ENCODE results near the gene CYGB. TPM values are rescaled to one million over a fixed set of nuclear protein-coding genes. Genes with fewer than 3 reads are reported as not detected.

Gene CYGB
- total RNA-seq: 24.6 and 27.5 TPM in 2 replicates

GRCh38 chr17:76537578-76538280, at the start of gene CYGB:
Gene CYGB (minus strand): TSS chr17:76537709. CDS start chr17:76537542, 167 bp downstream.

GRCh38 chr17:76585649-76586593, 48.4 kb upstream of the CYGB start, which contains the start of gene ST6GALNAC2:
Gene ST6GALNAC2 (minus strand): TSS chr17:76585860. CDS start chr17:76585808, 52 bp downstream.

GRCh38 chr17:76539631-76540271, 2.2 kb upstream of the CYGB start, which contains the start of gene PRCD:
Gene PRCD (plus strand): TSS chr17:76540044. CDS start chr17:76540142, 98 bp downstream.

GRCh38 chr17:76501018-76501826, 36.3 kb downstream of the CYGB start, which contains the start of gene RHBDF2:
Gene RHBDF2 (minus strand): TSS chr17:76501423. CDS start chr17:76481524, 19,899 bp downstream.

Other genes starting within 250 kb of the CYGB start
- 1.8 and 4.7 TPM in 2 replicates for gene QRICH2, start 229.4 kb downstream of the CYGB start, total RNA-seq
- gene PRPSAP1, start 183.8 kb downstream of the CYGB start, total RNA-seq: 52.3 and 80.1 TPM in 2 replicates
- gene SPHK1, start 153.1 kb downstream of the CYGB start, total RNA-seq: 191 TPM in 2 replicates
- 17.5 and 23.1 TPM in 2 replicates for gene UBE2O, start 84.6 kb downstream of the CYGB start, total RNA-seq
- not detected in 2 replicates for gene AANAT, start 70.1 kb downstream of the CYGB start, total RNA-seq
- 46.8 and 54.8 TPM in 2 replicates for gene RHBDF2, start 36.3 kb downstream of the CYGB start, total RNA-seq
- 0.59 and 0.67 TPM in 2 replicates for gene PRCD, start 2.3 kb upstream of the CYGB start, total RNA-seq
- 1.7 and 2.2 TPM in 2 replicates for gene ST6GALNAC2, start 48.2 kb upstream of the CYGB start, total RNA-seq
- gene ST6GALNAC1, start 106.0 kb upstream of the CYGB start, total RNA-seq: not detected in 2 replicates
- 235 and 238 TPM in 2 replicates for gene MXRA7, start 173.3 kb upstream of the CYGB start, total RNA-seq
- gene JMJD6, start 188.9 kb upstream of the CYGB start, total RNA-seq: 29.2 and 34.5 TPM in 2 replicates
- 22.5 and 28.0 TPM in 2 replicates for gene METTL23, start 189.1 kb upstream of the CYGB start, total RNA-seq
- gene SRSF2, start 199.6 kb upstream of the CYGB start, total RNA-seq: 350 and 378 TPM in 2 replicates
- 26.6 and 30.8 TPM in 2 replicates for gene MFSD11, start 200.4 kb upstream of the CYGB start, total RNA-seq